Rectal smooth muscle tissue (tissue), 1 donor: ENCODE measurements around the gene MCRIP2.
A peak's percentile ranks its signal among the peaks of the same experiment; 100 is the strongest.

Experiments
- H3K27ac ChIP-seq: one replicate; pipeline ENCODE4 v1.7.0; 2013; ENCODE audit warnings: low read depth, low read length, inconsistent platforms
- H3K27me3 ChIP-seq: one replicate; pipeline ENCODE4 v1.7.0; 2013; ENCODE audit warnings: low read length; ENCODE audit not compliant: control insufficient read depth, insufficient read depth
- H3K36me3 ChIP-seq: one replicate; pipeline ENCODE4 v1.7.0; 2013; ENCODE audit warnings: low read length; ENCODE audit not compliant: control insufficient read depth, insufficient read depth
- H3K4me1 ChIP-seq: one replicate; pipeline ENCODE4 v1.7.0; 2013; ENCODE audit warnings: low read length; ENCODE audit not compliant: control insufficient read depth, insufficient read depth
- H3K4me3 ChIP-seq: one replicate; pipeline ENCODE4 v1.7.0; 2013; ENCODE audit warnings: low read length
- H3K9ac ChIP-seq: one replicate; pipeline ENCODE4 v1.7.0; 2013; ENCODE audit warnings: low read length

The MCRIP2 gene

GRCh38 chr16:638034-638543, 3.5 kb upstream of the MCRIP2 start:
- no peak overlapping the region for H3K4me3 ChIP-seq

GRCh38 chr16:638836-639235, 2.8 kb upstream of the MCRIP2 start:
- H3K36me3 ChIP-seq: no peaks in the 10 kb centered on the region
- peaks cover 10% of the 10 kb centered on the region for H3K4me1 ChIP-seq
- no peak overlapping the region for H3K9ac ChIP-seq
- H3K4me3 ChIP-seq: no peak overlapping the region
- no peaks in the 10 kb centered on the region for H3K27me3 ChIP-seq
- H3K27ac ChIP-seq: no peak overlapping the region

More at GRCh38 chr16:638034-638543, 3.5 kb upstream of the MCRIP2 start:
- Histone ChIP-seq H3K27ac (no peak overlapping the region), H3K27me3 (no peaks in the 10 kb centered on the region), H3K36me3 (no peaks in the 10 kb centered on the region), H3K9ac (no peak overlapping the region), H3K4me1 (peaks cover 10% of the 10 kb centered on the region)

- Histone ChIP-seq H3K27ac (peak overlapping the region; percentile 91), H3K36me3 (no peaks in the 10 kb centered on the region), H3K27me3 (no peaks in the 10 kb centered on the region), H3K4me3 (no peak overlapping the region), H3K4me1 (peaks cover 6% of the 10 kb centered on the region), H3K9ac (no peak overlapping the region)
These were observed 1.0 kb upstream of the MCRIP2 start for GRCh38 chr16:640614-641013.

- H3K4me1 ChIP-seq: peaks cover 3% of the 10 kb centered on the region
- H3K27me3 ChIP-seq: no peaks in the 10 kb centered on the region
These were observed 791 bp downstream of the MCRIP2 start for GRCh38 chr16:642189-643049.

GRCh38 chr16:643050-643368, 1.4 kb downstream of the MCRIP2 start:
- Histone ChIP-seq H3K36me3 (no peaks in the 10 kb centered on the region), H3K27ac (peak overlapping the region; percentile 91), H3K27me3 (no peaks in the 10 kb centered on the region), H3K4me1 (peaks cover 5% of the 10 kb centered on the region), H3K4me3 (peak overlapping the region; percentile 71), H3K9ac (peak overlapping the region; percentile 60)

More at GRCh38 chr16:642189-643049, 791 bp downstream of the MCRIP2 start:
- no peaks in the 10 kb centered on the region for H3K36me3 ChIP-seq
- H3K4me3 ChIP-seq: peak overlapping the region; percentile 71
- peak overlapping the region; percentile 60 for H3K9ac ChIP-seq
- peak overlapping the region; percentile 91 for H3K27ac ChIP-seq

GRCh38 chr16:644556-644955, 2.9 kb downstream of the MCRIP2 start:
- H3K9ac ChIP-seq: no peak overlapping the region
- H3K36me3 ChIP-seq: no peaks in the 10 kb centered on the region
- H3K4me3 ChIP-seq: no peak overlapping the region
- H3K27ac ChIP-seq: no peak overlapping the region
- H3K27me3 ChIP-seq: no peaks in the 10 kb centered on the region
- H3K4me1 ChIP-seq: peaks cover 12% of the 10 kb centered on the region

- peak overlapping the region; percentile 15 for H3K4me3 ChIP-seq
- no peak overlapping the region for H3K9ac ChIP-seq
- H3K36me3 ChIP-seq: no peaks in the 10 kb centered on the region
- no peaks in the 10 kb centered on the region for H3K27me3 ChIP-seq
- H3K27ac ChIP-seq: no peak overlapping the region
- H3K4me1 ChIP-seq: peaks cover 14% of the 10 kb centered on the region
These were observed 4.4 kb downstream of the MCRIP2 start for GRCh38 chr16:645852-646678.

- Histone ChIP-seq H3K4me3 (peak overlapping the region; percentile 6), H3K4me1 (peaks cover 14% of the 10 kb centered on the region), H3K27ac (no peak overlapping the region), H3K36me3 (no peaks in the 10 kb centered on the region), H3K27me3 (no peaks in the 10 kb centered on the region), H3K9ac (no peak overlapping the region)
These were observed 5.1 kb downstream of the MCRIP2 start for GRCh38 chr16:646679-647172.

GRCh38 chr16:647173-647902, 5.7 kb downstream of the MCRIP2 start:
- no peaks in the 10 kb centered on the region for H3K36me3 ChIP-seq
- peaks cover 14% of the 10 kb centered on the region for H3K4me1 ChIP-seq
- H3K4me3 ChIP-seq: peak overlapping the region; percentile 6
- no peak overlapping the region for H3K9ac ChIP-seq
- H3K27me3 ChIP-seq: no peaks in the 10 kb centered on the region
- no peak overlapping the region for H3K27ac ChIP-seq

GRCh38 chr16:648071-648780, 6.6 kb downstream of the MCRIP2 start:
- peak overlapping the region; percentile 87 for H3K27ac ChIP-seq
- H3K27me3 ChIP-seq: no peaks in the 10 kb centered on the region
- peak overlapping the region; percentile 86 for H3K9ac ChIP-seq
- H3K36me3 ChIP-seq: no peaks in the 10 kb centered on the region
- peak overlapping the region; percentile 80 for H3K4me3 ChIP-seq
- peaks cover 12% of the 10 kb centered on the region for H3K4me1 ChIP-seq

- peak within 1 kb of the TSS; percentile 87 for H3K27ac ChIP-seq
- H3K27me3 ChIP-seq: no peaks in the 10 kb centered on the region
- H3K9ac ChIP-seq: peak within 1 kb of the TSS; percentile 86
- peaks cover 12% of the 10 kb centered on the region for H3K4me1 ChIP-seq
- no peaks in the 10 kb centered on the region for H3K36me3 ChIP-seq
- peak within 1 kb of the TSS; percentile 80 for H3K4me3 ChIP-seq
These were observed 7.4 kb downstream of the MCRIP2 start, which contains the start of gene WDR90 for GRCh38 chr16:648781-649589. WDR90 (plus strand) TSS chr16:649365; CDS start chr16:649417, 52 bp downstream.
